Skeletal muscle tissue (tissue), 4 donors: ENCODE data around the gene OR5K4. TPM values are rescaled to one million over a fixed set of nuclear protein-coding genes. Genes with fewer than 3 reads are reported as not detected.
"Not testable (repeated sequence)": the region's sequence is repeated elsewhere in the genome, so short reads cannot be mapped to it uniquely, and the experiment has no call there.

ENCODE experiments used
- H3K27ac ChIP-seq: one replicate; pipeline ENCODE4 v1.7.0; 2013; ENCODE audit warnings: mild to moderate bottlenecking, low read depth, low read length, inconsistent platforms
- H3K27me3 ChIP-seq, 3 donors: one replicate each; pipeline ENCODE4 v1.7.0; 2013; ENCODE audit warnings: low read length in 3 of 3; ENCODE audit not compliant: control insufficient read depth in 3 of 3, insufficient read depth in 3 of 3
- H3K36me3 ChIP-seq, 3 donors: one replicate each; pipeline ENCODE4 v1.7.0; 2013; ENCODE audit warnings: low read length in 3 of 3; ENCODE audit not compliant: control insufficient read depth in 3 of 3, insufficient read depth in 3 of 3
- H3K4me1 ChIP-seq, 3 donors: one replicate each; pipeline ENCODE4 v1.7.0; 2013; ENCODE audit warnings: low read length in 3 of 3, mild to moderate bottlenecking in 3 of 3; ENCODE audit not compliant: control insufficient read depth in 3 of 3, insufficient read depth in 3 of 3
- H3K4me3 ChIP-seq, 3 donors: one replicate each; pipeline ENCODE4 v1.7.0; 2013; ENCODE audit warnings: low read length in 3 of 3
- H3K9ac ChIP-seq, 3 donors: one replicate each; pipeline ENCODE4 v1.7.0; 2013; ENCODE audit warnings: low read length in 3 of 3, mild to moderate bottlenecking in 3 of 3, moderate library complexity in 2 of 3, low read depth in 1 of 3
- H3K9me3 ChIP-seq, 3 donors: one replicate each; pipeline ENCODE4 v1.7.0; 2013; ENCODE audit warnings: low read length in 3 of 3; ENCODE audit not compliant: control insufficient read depth in 3 of 3
- total RNA-seq: library from RNA; depleted of rRNA; stranded (reverse); fragments of >200 nt; gene quantifications from one replicate; pipeline ENCODE4 v1.2.3, GENCODE V29; 2014
- donor health status: Osteomylitis.

The OR5K4 gene
- total RNA-seq, 1 donor from 2014 or later = not detected

- H3K27me3 ChIP-seq = no peaks in the 10 kb centered on the region
- H3K9me3 ChIP-seq = no peaks in the 10 kb centered on the region
- no peak overlapping the region for H3K4me3 ChIP-seq
- H3K27ac ChIP-seq = no peak overlapping the region
- H3K9ac ChIP-seq = no peak overlapping the region
- no peaks in the 10 kb centered on the region for H3K4me1 ChIP-seq
- no peaks in the 10 kb centered on the region for H3K36me3 ChIP-seq
Observed at GRCh38 chr3:98367464-98368246, 14.0 kb downstream of the OR5K4 start.

- Histone ChIP-seq H3K9ac (no peak overlapping the region), H3K36me3 (no peaks in the 10 kb centered on the region), H3K9me3 (no peaks in the 10 kb centered on the region), H3K27ac (no peak overlapping the region), H3K27me3 (no peaks in the 10 kb centered on the region), H3K4me3 (no peak overlapping the region), H3K4me1 (no peaks in the 10 kb centered on the region)
Observed at GRCh38 chr3:98371186-98371585, 17.5 kb downstream of the OR5K4 start.

- no peaks in the 10 kb centered on the region for H3K27me3 ChIP-seq
- no peak overlapping the region for H3K27ac ChIP-seq
- no peaks in the 10 kb centered on the region for H3K4me1 ChIP-seq
- no peak overlapping the region for H3K9ac ChIP-seq
- no peak overlapping the region for H3K4me3 ChIP-seq
- H3K9me3 ChIP-seq = no peaks in the 10 kb centered on the region
- no peaks in the 10 kb centered on the region for H3K36me3 ChIP-seq
Observed at GRCh38 chr3:98371853-98372252, 18.2 kb downstream of the OR5K4 start.

DNA sequence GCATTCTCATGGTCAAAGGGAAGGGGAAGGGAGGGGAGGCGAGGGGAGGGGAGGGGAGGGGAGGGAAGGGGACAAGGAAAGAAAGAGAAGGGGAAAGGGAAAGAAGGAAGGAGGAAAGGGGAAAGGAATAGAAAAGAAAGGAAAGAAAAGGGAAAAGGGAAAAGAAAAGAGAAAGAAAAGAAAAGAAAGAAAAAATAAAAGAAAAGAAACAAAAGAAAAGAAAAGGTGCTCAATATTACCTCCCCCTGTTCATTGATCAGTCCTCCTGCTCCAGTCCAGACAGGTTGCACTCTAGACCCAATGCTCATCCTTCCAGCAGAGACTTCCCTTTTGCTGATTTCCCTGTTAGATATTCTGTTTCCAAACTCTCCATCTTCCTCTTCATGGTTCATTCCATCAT, 18.8 kb downstream of the OR5K4 start:
- Histone ChIP-seq H3K9ac (no peak overlapping the region), H3K27me3 (no peaks in the 10 kb centered on the region), H3K4me1 (no peaks in the 10 kb centered on the region), H3K4me3 (no peak overlapping the region), H3K36me3 (no peaks in the 10 kb centered on the region), H3K27ac (no peak overlapping the region), H3K9me3 (no peaks in the 10 kb centered on the region)

GRCh38 chr3:98376631-98377030, 23.0 kb downstream of the OR5K4 start:
- H3K4me1 ChIP-seq = no peaks in the 10 kb centered on the region
- no peak overlapping the region for H3K4me3 ChIP-seq
- H3K36me3 ChIP-seq = no peaks in the 10 kb centered on the region
- H3K27me3 ChIP-seq = no peaks in the 10 kb centered on the region
- no peaks in the 10 kb centered on the region for H3K9me3 ChIP-seq
- no peak overlapping the region for H3K27ac ChIP-seq
- H3K9ac ChIP-seq = no peak overlapping the region

DNA sequence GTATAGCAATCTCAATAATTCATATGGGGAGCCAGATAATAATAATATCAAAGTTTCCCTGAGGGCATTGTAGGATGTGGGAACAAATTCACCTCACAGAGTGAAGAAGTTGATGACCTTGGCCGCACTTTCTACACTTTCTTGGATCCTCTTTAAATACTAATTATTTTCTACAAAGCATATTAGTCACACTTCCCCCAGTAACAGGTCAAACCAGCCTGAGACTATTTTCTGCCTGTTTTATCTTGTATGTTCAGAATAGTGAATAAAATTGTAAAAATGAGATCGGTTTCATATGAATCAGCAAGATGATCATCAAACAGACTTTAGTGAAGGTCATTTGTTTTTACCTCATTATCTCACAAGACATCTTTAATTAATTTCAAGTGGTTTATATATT, 34.5 kb downstream of the OR5K4 start:
- H3K9ac ChIP-seq = no peak overlapping the region
- no peaks in the 10 kb centered on the region for H3K9me3 ChIP-seq
- no peaks in the 10 kb centered on the region for H3K27me3 ChIP-seq
- no peak overlapping the region for H3K27ac ChIP-seq
- no peaks in the 10 kb centered on the region for H3K36me3 ChIP-seq
- no peak overlapping the region for H3K4me3 ChIP-seq
- H3K4me1 ChIP-seq = no peaks in the 10 kb centered on the region

DNA sequence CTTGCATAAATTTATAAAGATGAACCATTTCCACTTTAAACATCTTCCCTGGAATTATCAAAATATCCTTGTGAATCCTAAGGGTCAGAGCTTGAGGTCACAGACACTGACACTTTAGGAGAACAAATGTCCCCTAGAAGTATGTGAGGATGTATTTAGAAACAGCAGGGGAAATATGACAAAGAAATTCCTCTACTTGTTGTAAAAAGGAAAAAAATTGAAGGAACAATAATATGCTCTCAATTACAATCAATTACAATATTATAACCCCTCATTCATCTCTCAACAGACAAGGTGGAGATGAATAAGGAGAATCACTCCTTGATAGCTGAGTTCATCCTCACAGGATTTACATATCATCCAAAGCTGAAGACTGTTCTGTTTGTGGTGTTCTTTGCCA, 36.7 kb downstream of the OR5K4 start, which contains the start of gene OR5K3:
TSS of gene OR5K3 (plus strand) at position 301 of the 400 bp plus-strand sequence. CDS start at position 301, 0 bp downstream.
- Histone ChIP-seq H3K9ac (no peak within 1 kb of the TSS), H3K27me3 (no peaks in the 10 kb centered on the region), H3K4me1 (no peaks in the 10 kb centered on the region), H3K36me3 (no peaks in the 10 kb centered on the region), H3K4me3 (no peak within 1 kb of the TSS), H3K27ac (no peak within 1 kb of the TSS), H3K9me3 (no peaks in the 10 kb centered on the region)

DNA sequence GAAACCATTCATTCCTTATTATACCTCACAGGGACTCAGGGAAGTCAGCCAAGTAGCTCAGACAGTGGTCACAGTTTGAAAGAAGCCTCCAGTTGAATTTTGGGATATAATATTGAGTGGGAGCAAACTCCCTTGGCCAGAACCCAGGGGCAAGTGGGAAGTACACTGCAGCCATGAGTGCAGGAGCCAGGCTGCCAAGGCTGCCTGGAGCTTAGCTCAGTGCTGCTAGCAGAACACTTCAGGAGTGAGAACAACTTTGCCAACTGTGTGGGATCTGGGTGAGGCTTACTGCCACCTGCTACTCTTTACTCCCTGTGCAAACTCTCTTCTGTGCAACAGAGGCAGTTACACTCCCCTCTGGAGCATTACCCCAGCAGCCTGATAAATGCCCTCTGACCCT, 41.4 kb downstream of the OR5K4 start:
- Histone ChIP-seq H3K27me3 (no peaks in the 10 kb centered on the region), H3K9me3 (peaks cover 0 to 3% (median 0%) of the 10 kb centered on the region in 3 donors), H3K9ac (no peak overlapping the region), H3K4me3 (no peak overlapping the region), H3K4me1 (no peaks in the 10 kb centered on the region), H3K36me3 (no peaks in the 10 kb centered on the region), H3K27ac (no peak overlapping the region)

- H3K9ac ChIP-seq, H3K36me3 ChIP-seq, H3K4me1 ChIP-seq, H3K27me3 ChIP-seq, H3K27ac ChIP-seq, H3K9me3 ChIP-seq, H3K4me3 ChIP-seq: not testable (repeated sequence)
Observed at GRCh38 chr3:98396482-98396881, 42.8 kb downstream of the OR5K4 start.

GRCh38 chr3:98398513-98398912, 44.9 kb downstream of the OR5K4 start:
- Histone ChIP-seq H3K4me1 (no peaks in the 10 kb centered on the region), H3K36me3 (no peaks in the 10 kb centered on the region), H3K9ac (no peak overlapping the region), H3K9me3 (peaks cover 0 to 6% (median 6%) of the 10 kb centered on the region in 3 donors), H3K4me3 (no peak overlapping the region), H3K27me3 (no peaks in the 10 kb centered on the region), H3K27ac (no peak overlapping the region)
